Thyroid gland (tissue), 4 donors: ENCODE results near the gene STX8.
"Not testable (repeated sequence)": the region's sequence is repeated elsewhere in the genome, so short reads cannot be mapped to it uniquely, and the experiment has no call there.

ENCODE experiments used
- POLR2A ChIP-seq, 2 donors: fragments of 450-650 bp; IDR thresholded peaks; one replicate each; pipeline ENCODE4 v1.6.1; 2017; ENCODE audit warnings: antibody characterized with exemption in 2 of 2, mild to moderate bottlenecking in 2 of 2, moderate library complexity in 1 of 2
- TF ChIP-seq, protein P1 (sequence below), 6 experiments: fragments of 200-600 bp in 3 of 6; fragments of 450-650 bp in 3 of 6; sonication (generic) in 3 of 6; IDR thresholded peaks; one replicate each; pipeline ENCODE4 v1.5.1; 2016 to 2019; ENCODE audit warnings: antibody characterized with exemption in 6 of 6, mild to moderate bottlenecking in 2 of 6, inconsistent platforms in 1 of 6, moderate library complexity in 1 of 6

DNA sequence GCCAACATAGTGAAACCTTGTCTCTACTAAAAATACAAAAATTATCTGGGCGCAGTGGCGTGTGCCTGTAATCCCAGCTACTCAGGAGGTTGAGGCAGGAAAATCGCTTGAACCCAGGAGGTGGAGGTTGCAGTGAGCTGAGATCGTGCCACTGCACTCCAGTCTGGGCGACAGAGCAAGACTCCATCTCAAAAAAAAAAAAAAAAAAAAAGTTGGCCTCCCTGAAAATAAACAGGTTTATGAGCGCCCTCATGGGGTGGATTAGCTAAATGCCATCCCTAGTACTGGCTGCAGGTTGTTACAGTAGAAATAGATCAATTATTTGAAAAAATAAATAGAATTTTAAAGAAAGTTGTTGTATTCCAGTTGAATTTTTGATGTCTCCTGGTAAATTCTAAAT is 20.9 kb downstream of the STX8 start:
- TF ChIP-seq, protein P1, sequence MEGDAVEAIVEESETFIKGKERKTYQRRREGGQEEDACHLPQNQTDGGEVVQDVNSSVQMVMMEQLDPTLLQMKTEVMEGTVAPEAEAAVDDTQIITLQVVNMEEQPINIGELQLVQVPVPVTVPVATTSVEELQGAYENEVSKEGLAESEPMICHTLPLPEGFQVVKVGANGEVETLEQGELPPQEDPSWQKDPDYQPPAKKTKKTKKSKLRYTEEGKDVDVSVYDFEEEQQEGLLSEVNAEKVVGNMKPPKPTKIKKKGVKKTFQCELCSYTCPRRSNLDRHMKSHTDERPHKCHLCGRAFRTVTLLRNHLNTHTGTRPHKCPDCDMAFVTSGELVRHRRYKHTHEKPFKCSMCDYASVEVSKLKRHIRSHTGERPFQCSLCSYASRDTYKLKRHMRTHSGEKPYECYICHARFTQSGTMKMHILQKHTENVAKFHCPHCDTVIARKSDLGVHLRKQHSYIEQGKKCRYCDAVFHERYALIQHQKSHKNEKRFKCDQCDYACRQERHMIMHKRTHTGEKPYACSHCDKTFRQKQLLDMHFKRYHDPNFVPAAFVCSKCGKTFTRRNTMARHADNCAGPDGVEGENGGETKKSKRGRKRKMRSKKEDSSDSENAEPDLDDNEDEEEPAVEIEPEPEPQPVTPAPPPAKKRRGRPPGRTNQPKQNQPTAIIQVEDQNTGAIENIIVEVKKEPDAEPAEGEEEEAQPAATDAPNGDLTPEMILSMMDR (IDR thresholded peaks at IDR 0.05) = peak in 2 of 6 experiments; percentile 29 to 35
- not testable (repeated sequence) for TF ChIP-seq POLR2A (IDR thresholded peaks at IDR 0.05)
